GM19397 (cell line): Measurements from ENCODE around the gene MICB.
"Not testable (repeated sequence)": the region's sequence is repeated elsewhere in the genome, so short reads cannot be mapped to it uniquely, and the experiment has no call there.

ENCODE experiments used
- ATAC-seq: cut with Tn5 transposase; IDR thresholded peaks from one replicate; pipeline ENCODE4 v1.9.1; 2021; ENCODE audit warnings: mild to moderate bottlenecking, moderate library complexity; ENCODE audit not compliant: unreplicated experiment

MICB gene

DNA sequence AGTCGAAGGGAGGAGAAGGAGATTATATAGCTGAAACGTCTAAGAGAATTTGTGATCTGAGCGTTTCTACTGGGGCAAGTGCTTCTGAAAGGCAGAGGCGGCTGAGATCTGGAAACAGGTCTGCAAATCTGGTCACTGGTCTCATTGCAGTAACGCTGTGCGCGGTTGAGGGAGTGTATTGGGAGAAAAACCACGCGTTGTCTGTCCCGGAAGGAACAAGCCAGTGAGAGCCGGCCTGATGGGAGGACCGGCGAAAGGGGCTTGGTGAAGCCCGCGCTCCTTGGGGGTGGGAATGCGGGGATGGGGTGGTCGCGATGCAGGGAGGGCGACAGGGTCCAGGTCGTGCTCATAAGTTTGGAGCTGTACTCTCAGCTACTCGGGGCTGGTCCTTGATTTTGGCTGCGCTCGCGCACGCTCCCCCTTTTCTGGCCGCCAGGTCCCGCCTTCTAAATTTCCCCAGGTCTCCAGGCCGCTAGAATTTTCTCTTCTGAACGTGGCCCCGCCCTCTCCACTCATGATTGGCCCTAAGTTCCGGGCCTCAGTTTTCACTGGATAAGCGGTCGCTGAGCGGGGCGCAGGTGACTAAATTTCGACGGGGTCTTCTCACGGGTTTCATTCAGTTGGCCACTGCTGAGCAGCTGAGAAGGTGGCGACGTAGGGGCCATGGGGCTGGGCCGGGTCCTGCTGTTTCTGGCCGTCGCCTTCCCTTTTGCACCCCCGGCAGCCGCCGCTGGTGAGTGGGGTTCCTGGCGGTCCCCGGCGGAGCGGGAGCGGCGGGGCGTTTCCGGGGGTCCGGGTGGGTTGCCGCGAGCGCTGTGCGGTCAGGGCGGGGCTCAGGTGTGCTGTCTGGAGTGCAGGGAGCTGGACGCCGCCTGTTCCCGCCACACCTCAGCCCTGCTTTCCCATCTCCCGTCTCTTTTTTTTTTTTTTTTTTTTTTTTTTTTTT is at the start of gene MICB:
TSS of gene MICB (plus strand) at position 615 of the 946 bp plus-strand sequence. CDS start at position 664, 49 bp downstream.
- ATAC-seq, result peak; percentile 45

DNA sequence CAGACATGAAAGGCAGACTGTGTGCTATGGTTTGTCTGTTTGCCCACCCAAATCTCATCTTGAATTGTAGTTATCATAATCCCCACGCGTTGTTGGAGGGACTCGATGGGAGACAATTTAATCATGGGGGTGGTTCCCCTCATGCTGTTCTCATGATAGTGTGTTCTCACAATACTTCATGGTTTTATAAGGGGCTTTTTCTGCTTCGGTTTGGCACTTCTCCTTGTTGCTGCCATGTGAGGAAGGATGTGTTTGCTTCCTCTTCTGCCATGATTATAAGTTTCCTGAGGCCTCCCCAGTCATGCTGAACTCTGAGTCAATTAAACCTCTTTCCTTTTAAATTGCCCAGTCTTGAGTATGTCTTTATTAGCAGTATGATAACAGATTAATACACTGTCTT is 47.2 kb upstream of the MICB start:
- no peak for ATAC-seq

DNA sequence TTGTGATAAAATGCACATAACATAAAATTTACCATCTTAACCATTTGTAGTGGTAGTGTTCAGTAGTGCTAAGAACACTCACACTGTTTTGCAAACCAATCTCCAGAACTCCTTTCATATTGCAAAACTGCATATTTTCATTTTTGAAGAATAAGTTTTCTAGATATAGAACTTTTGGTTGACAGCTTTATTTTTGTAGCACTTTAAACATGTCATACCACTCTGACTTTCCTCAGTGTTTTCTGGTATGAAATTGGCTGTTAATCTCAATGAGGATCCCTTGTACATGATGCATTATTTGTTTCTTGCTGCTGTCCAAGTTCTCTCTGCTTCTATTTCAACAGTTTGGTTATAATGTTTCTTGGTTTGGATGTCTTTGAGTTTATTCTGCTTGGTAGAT is 45.1 kb upstream of the MICB start:
- no peak for ATAC-seq

DNA sequence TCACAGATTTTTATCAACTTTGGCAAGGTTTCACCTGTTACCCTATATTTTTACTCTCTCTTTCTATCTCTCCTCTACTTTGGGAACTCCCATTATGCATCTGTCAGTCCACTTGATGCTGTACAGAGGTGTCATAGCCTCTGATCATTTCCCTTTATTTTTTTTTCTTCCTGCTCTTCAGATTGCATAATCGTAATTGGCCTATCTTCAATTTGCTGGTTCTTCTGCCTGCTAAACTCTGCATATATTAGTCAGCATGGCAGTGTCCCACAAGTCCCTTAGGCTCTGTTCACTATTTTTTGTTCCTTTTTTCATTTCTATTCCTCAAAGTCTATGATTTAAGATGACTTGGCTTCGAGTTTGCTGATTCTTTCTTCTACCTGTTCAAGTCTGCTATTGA is 44.7 kb upstream of the MICB start:
- ATAC-seq, result no peak

DNA sequence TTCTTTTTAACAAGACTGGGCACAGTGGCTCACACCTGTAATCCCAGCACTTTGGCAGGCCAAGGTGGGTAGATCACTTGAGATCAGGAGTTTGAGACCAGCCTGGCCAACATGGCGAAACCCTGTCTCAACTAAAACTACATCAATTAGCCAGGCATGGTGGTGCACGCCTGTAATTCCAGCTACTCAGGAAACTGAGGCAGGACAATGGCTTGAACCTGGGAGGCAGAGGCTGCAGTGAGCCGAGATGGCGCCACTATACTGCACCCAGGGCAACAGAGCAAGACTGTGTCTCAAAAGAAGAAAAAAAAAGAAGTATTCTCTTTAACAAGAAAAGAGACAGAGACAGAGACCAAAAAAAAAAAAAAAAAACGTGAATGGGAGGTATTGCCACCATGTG is 38.1 kb upstream of the MICB start:
- ATAC-seq, result not testable (repeated sequence)

DNA sequence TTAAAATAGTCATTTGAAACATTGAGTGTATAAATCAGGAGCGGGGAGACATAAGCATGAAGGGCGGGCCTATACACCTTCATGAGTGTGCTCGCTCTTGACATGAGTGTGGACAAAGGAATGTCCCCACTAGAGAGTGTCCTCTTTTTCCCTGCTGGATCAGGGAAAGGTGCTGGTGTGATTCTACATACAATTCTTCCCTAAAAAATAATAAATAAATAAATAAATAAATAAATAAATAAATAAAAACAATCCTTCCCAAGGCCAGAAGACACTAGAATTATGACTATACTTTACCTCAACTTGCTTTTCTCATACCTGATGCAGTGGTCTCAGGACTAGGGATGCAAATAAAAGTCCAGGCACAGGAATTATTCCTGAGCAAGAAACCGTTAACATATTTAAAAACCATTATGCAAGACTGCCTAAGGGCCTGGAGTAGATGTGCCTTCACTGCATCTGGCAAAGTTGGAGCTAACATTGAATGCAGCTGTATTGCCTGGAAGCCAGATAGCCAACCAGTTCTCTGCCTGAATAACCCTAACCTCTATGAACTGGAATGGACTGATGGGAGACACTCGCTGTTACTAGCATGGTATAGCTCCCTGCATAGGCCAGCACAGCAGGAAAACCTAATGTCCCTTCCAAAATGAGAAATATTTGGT is 37.5 kb upstream of the MICB start:
- no peak for ATAC-seq

DNA sequence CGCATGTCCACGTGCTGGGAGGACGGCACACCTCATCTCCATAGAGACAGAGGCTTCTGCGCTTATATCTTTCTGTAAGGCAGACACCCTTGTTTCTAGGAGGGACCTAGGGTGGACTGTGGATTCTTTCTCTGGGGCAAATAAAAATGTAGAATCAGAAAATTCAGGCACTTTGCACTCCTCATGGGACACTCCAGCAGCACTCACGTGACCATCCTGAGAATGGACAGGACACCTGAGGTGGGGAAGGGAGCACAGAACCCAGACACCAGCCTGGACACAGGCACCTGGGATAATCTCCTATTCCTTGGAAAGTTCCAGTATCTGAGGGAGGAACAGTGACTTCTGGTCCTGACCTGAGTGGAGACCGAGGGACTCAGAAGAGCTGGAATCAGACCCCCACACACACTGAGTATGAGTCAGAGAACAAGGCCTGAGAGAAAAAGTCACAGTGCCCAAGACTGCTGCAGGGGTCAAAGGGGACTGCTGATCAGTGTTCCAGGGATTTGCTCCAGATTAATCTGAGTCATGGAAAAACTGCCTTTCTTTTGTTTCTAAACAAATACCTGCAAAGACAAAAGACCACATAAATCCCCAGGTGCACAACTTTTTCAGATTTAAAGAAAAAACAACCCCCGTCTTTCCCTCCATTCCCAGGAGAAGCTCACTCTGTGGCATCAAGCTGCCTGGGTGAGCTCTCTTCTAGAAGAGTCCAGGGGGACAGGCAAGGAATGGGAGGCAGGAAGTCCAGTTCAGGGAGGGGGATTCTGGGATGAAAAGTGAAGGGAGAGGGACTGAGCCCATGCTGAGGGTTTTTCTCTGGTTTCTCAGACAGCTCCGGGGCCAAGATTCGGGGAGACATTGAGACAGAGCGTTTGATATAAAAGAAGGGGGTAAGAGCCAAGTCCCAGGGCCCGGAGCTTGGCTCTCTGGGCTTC is 35.6 kb upstream of the MICB start:
- no peak for ATAC-seq

DNA sequence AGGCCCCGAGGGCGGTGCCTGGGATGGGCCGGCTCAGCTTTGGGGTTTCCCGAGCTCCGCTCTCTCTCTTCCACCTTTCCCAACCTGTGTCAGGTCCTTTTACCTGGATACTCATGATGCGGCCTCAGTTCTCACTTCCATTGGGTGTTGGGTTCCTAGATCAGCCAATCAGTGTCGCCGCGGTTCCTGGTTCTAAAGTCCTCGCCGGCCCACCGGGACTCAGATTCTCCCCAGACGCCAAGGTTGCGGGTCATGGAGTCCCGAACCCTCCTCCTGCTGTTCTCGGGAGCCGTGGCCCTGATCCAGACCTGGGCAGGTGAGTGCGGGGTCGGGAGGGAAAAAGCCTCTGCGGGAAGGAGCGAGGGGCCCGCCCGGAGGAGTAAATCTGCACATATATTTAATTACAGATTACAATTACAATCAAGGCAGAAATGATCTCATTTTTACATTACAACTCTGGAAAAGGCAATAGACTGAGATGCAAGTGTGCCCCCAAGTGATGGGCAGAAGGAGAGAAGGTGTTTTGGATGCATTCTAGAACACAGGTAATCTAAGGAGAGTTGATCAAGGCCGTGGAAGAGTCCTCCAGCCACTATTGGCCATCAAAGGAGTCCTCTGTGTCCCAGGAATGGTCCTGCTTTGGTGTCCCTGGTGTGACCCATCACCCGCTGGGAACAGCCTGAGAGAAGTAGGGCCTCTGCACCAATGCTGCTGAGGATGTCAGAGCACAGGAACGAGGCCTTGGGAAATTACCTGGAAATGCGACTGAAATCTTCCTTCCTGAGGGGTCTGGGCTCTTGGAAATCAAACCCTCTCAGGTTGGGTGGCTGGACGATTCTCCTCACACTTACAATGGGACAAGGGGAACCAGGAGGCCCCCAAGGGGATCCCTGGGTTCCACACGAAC is 34.7 kb upstream of the MICB start:
- peak; percentile 83 for ATAC-seq

DNA sequence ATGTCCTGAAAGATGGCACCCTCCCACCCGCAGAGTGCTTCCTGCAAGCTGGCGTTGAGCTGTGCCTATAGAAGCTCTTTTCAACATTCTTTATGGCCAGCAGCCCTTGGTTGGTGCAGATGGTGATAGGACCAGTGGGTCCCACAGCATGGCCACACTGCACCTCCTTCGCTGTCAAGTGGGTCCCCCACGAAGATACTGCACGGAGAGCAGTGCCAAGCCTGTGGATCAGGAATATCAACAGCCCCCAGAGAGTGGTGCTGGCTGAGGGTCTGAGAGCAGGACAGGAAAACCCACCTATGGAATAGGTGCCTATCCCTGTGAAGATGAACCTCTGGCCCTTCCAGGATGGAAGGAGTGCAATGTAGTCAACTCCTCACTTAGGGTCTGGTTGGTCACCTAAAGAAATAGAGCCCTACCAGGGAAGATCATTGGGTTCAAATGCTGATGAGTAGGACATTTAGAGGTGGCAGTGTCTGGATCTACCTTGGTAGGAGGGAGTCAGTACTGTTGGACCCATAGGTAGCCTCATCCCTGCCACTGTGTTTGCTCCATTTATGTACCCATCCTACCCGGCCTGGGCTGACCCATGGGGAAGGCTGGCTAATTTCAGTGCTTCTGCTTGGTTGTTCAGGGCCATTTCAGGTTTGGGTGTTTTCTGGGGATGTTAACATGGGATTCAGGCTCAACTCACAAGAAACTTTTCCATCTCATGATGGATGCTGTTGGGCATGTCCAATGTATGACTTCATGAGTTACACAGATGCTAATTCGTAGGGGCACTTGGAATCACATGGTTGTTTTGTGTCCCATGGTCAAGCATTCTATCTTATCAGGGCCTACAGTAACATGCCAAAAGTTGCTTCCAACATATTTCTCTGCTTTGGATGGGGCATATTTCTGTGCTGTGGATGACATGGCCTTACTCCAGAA is 33.4 kb upstream of the MICB start:
- ATAC-seq, result no peak

DNA sequence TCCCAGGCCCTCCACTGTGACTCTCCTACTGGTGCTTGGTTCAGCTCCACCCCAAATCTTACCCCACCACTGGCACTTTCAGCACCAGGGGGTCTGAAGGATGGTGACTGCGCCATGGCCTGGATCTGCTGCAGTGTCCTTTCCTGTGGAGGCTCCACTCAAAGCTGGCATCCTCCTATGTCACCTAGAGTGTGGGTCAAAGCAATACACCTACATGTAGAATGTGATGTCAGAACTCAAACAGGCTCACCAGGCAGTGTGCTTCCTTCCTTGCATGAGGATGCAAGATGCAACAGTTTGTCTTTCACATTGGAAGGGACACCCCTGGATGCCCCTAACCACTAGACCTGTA is 32.8 kb upstream of the MICB start:
- ATAC-seq, result no peak

DNA sequence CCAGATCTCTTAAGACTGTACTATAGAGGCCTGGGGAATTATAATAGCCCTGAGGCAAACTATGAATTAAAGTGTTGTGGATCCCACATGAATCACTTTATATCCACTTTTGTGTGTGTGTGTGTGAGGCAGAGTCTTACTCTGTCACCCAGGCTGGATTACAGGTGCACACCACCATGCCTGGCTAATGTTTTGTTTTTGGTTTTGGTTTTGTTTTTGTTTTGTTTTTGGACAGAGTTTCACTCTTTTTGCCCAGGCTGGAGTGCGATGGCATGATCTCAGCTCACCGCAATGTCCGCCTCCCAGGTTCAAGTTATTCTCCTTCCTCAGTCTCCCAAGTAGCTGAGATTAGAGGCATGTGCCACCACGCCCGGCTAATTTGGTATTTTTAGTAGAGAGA is 32.2 kb upstream of the MICB start:
- no peak for ATAC-seq

DNA sequence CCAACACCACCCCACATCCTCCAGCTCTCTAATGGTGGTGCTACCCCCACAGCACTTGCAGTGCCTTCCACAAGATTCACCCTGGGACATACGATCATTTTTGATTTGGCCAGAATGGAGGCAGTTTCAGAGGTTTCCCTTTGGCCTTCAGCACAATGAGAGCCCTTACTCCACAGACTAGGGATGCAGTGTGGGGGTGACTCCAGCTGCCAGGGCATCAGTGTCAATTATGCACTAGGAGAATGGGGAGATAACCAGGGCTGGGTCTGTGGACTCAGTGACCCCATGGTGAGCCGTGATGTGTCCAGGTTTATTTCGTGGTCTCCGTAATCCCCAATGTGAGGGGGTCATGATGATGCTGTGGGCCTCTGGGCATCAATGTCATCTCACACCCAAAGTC is 31.5 kb upstream of the MICB start:
- ATAC-seq, result no peak

DNA sequence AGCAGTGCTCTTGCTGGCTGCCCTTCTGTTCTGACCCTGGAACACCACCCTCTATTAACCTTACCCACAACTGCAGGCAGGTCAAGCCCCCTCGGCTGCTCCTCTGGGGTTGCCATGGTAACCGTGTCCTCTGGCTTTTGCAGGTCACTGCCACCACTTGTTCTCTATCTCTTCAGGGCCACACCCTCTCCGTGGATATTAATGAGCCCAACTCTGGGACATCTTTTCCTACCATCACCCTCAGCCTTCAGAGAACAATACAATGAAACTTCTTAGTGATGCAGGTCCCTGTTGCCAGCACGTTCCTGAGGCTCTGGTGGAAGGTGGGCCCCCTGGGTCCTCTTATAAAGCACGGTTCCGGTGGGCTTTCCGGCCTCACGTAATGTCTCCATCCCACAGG is 30.8 kb upstream of the MICB start:
- ATAC-seq, result no peak

DNA sequence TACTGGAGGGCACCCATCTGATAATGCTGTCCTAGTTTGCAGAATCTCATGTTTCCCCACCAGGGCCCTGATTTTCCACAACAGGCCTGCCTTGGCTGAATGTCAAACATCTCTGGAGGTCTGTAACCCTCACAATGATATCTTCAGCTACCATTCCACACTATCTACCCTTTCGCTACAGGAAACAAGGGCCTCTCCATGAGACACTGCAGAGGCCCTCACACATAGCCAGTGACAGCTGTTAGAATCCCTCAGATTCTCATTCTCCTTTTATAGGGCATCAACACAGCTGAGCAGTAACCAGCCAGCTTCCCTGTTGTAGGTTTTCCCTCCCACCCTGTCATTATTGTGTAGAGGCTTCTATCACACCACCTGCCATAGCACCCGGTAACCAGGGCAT is 29.6 kb upstream of the MICB start:
- ATAC-seq, result no peak

DNA sequence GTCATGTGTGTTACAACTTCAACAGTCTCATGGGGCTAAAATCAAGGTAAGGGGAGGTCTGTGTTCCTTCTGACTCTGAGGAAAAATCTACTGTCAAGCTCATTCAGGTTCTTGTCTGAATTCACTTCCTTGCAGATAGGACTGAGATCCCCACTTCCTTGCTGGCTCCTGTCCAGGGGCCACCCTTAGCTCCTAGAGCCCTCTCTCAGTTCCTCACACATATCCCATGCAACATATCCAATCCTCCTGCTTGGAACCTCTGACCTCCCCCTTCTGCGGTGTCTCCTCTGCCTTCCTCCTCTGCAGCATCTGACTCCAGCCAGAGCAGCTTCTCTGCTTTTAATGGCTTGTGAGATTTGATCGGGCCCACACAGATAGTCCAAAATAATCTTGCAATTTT is 27.1 kb upstream of the MICB start:
- ATAC-seq, result no peak

DNA sequence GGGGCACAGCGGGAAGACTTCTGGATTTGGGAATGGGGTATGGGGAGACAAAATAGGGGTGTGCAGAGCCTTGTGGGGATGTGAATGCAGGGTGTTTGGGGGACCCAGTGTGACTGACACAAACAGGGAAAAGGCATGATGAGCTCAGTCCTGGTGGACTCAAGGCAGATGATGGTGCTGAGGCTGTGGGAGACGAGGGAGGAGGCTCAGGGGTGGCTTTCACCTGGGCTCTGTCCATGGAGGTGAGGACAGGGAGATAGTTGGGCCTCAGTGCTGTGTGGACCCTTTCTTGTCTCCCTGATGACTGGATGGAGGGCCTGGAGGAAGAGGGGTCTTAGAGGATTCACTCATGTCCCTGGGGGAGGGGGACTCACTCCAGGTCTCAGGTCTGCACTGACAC is 26.2 kb upstream of the MICB start:
- no peak for ATAC-seq

DNA sequence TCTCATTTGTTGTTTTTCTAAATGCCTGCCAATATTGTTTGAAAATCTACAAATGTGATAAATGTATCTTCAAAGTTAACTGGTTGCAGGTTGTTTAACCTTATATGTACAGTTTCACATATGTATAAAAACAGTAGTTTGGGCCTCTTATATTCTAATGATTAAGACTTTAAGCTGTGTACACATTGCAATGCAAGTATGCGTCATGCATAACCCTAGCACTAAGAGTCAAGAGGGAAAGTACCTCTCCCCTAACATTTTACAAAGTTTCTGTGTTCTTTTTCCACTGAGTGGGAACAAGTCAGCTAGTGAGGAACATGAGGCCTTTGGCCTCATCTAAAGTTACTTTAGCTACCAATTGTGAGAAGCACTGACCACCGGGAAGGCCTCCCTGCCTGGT is 25.7 kb upstream of the MICB start:
- no peak for ATAC-seq

DNA sequence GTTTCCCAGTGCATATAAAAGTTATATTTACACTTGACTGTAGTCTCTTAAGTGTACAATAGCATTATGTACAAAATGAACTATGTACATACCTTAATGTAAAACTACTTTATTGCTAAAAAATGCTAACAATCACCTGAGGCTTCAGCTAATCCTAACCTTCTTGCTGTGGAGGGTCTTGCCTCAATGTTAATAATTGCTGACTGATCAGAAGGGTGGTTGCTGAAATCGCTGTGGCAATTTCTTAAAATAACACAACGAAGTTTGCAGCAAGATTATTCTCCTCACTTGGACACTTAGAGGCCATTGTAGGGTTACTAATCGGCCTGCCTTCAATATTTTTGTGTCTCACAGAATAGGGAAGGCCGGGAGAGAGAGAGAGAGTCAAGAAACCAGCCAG is 24.7 kb upstream of the MICB start:
- ATAC-seq, result no peak
